Body of pancreas (tissue), 4 donors: ENCODE measurements around the gene SLC12A8. TPM values are rescaled to one million over a fixed set of nuclear protein-coding genes. Genes with fewer than 3 reads are reported as not detected.

Experiments
- ATAC-seq: fragments of 150-250 bp; one replicate; pipeline ENCODE4 v1.9.1; 2016
- DNase-seq, 4 donors: peaks; one replicate each; pipeline ENCODE4 v3.0.0-alpha.2; 2019
- H3K27ac ChIP-seq, 4 donors: fragments of 200-600 bp; sonication (generic); 1 replicate in 3 of 4; 2 replicates in 1 of 4; pipeline versions ENCODE4 v1.5.1 to v1.6.1; 2016 to 2019; ENCODE audit warnings: mild to moderate bottlenecking in 1 of 4, mixed read lengths in 1 of 4, moderate library complexity in 1 of 4
- H3K27me3 ChIP-seq, 2 donors: fragments of 200-600 bp; sonication (generic); one replicate each; pipeline ENCODE4 v1.6.0; 2016; ENCODE audit warnings: mild to moderate bottlenecking in 1 of 2
- H3K36me3 ChIP-seq, 2 donors: fragments of 200-600 bp; sonication (generic); replicated peaks in 1 of 2; 2 replicates each; pipeline ENCODE4 v1.5.1; 2016; ENCODE audit warnings: low read depth in 2 of 2; ENCODE audit not compliant: insufficient read depth in 1 of 2
- H3K4me1 ChIP-seq: fragments of 200-600 bp; sonication (generic); one replicate; pipeline ENCODE4 v1.6.0; 2016
- H3K4me3 ChIP-seq, 2 donors: fragments of 200-600 bp; sonication (generic); 1 replicate in 1 of 2; 2 replicates in 1 of 2; pipeline ENCODE4 v1.5.1; 2016 to 2019
- H3K9me3 ChIP-seq, 3 donors: fragments of 200-600 bp; sonication (generic); 1 replicate in 2 of 3; 2 replicates in 1 of 3; pipeline ENCODE4 v1.5.1; 2016
- POLR2A ChIP-seq, 3 donors: fragments of 450-650 bp; IDR thresholded peaks; one replicate each; pipeline ENCODE4 v1.6.1; 2016; ENCODE audit warnings: antibody characterized with exemption in 3 of 3, mild to moderate bottlenecking in 2 of 3
- WGBS, 2 donors: methylation state at CpG; one replicate each; pipeline ENCODE4 v1.1.5; 2017; 5-methylcytosine and 5-hydroxymethylcytosine counted together
- intact Hi-C: fragments of 100-400 bp; cut with DNase I; formaldehyde crosslinking; loops from one replicate; pipeline ENCODE4 v1.15.1; 2023
- total RNA-seq, 2 donors: library from RNA; depleted of rRNA; stranded (reverse); fragments of >200 nt; gene quantifications; one replicate each; pipeline ENCODE4 v1.1.0, GENCODE V29; 2016
- TF ChIP-seq, protein P1 (sequence below), 7 experiments: fragments of 450-650 bp in 4 of 7; fragments of 200-600 bp in 3 of 7; sonication (generic) in 3 of 7; IDR thresholded peaks; one replicate each; pipeline ENCODE4 v1.5.1; 2016 to 2019; ENCODE audit warnings: antibody characterized with exemption in 7 of 7

SLC12A8 gene
- total RNA-seq, 2 donors from 2014 or later, result 10.1 to 30.0 TPM

DNA sequence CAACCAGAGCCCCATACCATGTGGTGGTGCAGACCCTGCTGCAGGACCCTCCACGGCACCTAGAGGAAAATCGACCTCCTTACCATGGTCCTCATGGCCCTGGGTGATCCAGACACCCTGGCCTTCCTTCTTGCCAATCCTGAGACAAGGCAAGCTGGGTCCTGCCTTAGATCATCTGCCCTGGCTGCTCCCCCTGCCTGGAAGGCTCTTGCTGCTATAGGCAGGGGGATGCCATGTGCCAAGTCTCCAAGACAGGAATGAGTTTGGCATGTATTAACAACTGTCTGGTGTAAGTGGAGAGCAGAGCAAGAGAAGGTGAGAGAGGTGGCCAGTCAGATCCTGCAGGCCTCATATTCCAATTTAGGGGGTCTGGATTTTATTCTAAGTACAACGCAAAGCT, 164.3 kb downstream of the SLC12A8 start:
- Histone ChIP-seq H3K27me3 (no peaks in the 10 kb centered on the region), H3K27ac (no peak overlapping the region), H3K36me3 (no peaks in the 10 kb centered on the region), H3K4me3 (no peak overlapping the region), H3K4me1 (peaks cover 41% of the 10 kb centered on the region), H3K9me3 (no peaks in the 10 kb centered on the region)
- 65 to 80% methylated on average over 3 of the region's 3 CpGs for WGBS, 2 donors
- intact Hi-C loops, result no loop called here
- DNase-seq, result no peak
- no peak for ATAC-seq
- TF ChIP-seq POLR2A (IDR thresholded peaks at IDR 0.05), result no peak
- TF ChIP-seq, protein P1, sequence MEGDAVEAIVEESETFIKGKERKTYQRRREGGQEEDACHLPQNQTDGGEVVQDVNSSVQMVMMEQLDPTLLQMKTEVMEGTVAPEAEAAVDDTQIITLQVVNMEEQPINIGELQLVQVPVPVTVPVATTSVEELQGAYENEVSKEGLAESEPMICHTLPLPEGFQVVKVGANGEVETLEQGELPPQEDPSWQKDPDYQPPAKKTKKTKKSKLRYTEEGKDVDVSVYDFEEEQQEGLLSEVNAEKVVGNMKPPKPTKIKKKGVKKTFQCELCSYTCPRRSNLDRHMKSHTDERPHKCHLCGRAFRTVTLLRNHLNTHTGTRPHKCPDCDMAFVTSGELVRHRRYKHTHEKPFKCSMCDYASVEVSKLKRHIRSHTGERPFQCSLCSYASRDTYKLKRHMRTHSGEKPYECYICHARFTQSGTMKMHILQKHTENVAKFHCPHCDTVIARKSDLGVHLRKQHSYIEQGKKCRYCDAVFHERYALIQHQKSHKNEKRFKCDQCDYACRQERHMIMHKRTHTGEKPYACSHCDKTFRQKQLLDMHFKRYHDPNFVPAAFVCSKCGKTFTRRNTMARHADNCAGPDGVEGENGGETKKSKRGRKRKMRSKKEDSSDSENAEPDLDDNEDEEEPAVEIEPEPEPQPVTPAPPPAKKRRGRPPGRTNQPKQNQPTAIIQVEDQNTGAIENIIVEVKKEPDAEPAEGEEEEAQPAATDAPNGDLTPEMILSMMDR (IDR thresholded peaks at IDR 0.05), result no peak

DNA sequence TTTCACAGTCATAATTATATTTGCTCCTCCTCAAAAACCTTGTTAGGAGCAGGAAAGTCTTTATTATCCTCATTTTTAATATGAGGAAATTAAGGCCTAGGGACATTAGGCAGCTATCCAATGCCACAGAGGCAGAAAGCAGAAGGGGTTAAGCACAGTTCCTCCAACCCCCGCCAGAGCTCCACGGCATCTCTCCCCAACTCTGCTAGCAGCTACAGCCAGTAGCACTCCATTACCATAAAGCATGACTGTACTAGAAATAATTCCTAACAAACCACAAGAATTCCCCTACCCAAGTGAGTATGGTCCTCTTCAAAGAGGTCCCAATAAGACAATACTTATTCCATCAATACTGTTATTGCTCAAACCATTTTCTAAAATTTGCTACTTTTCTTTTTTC, 166.6 kb downstream of the SLC12A8 start:
- H3K4me3 ChIP-seq, result no peak overlapping the region
- 49 to 63% methylated on average over 2 of the region's 2 CpGs for WGBS, 2 donors
- H3K27ac ChIP-seq, result no peak overlapping the region
- no peaks in the 10 kb centered on the region for H3K36me3 ChIP-seq
- H3K27me3 ChIP-seq, result no peaks in the 10 kb centered on the region
- TF ChIP-seq, protein P1 (IDR thresholded peaks at IDR 0.05), result no peak
- no peak for TF ChIP-seq POLR2A (IDR thresholded peaks at IDR 0.05)
- H3K9me3 ChIP-seq, result no peaks in the 10 kb centered on the region
- no peak for ATAC-seq
- intact Hi-C loops, result no loop called here
- peaks cover 25% of the 10 kb centered on the region for H3K4me1 ChIP-seq
- DNase-seq, result no peak

DNA sequence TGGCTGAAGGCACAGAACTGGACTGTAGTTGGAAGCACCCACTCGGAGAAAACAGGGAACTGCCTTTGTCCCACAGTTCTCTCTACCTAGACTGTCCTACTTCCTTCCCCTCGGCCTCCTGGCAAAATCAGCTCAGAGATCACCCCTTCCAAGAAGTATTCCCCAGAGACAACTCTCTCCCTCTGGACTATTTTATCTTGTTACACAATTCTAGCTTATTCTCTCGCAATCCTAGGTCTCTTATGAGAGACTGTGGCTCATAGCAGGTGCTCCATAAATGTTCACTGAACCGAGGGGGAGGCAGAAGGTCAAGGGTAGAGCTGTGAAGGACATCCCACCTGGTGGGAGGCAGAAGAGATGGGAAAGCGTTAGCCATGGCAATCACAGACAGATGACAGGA, 167.4 kb downstream of the SLC12A8 start:
- Histone ChIP-seq H3K4me1 (peaks cover 25% of the 10 kb centered on the region), H3K27me3 (no peaks in the 10 kb centered on the region), H3K36me3 (no peaks in the 10 kb centered on the region), H3K4me3 (no peak overlapping the region), H3K27ac (peak overlapping the region in 3 of 4 donors; percentile 10 to 80 (median 64)), H3K9me3 (no peaks in the 10 kb centered on the region)
- WGBS, 2 donors, result 65 to 67% methylated on average over 5 of the region's 5 CpGs
- DNase-seq (no peak), ATAC-seq (no peak)
- TF ChIP-seq, protein P1 (IDR thresholded peaks at IDR 0.05), result no peak
- TF ChIP-seq POLR2A (IDR thresholded peaks at IDR 0.05), result no peak
- intact Hi-C loops, result no loop called here

DNA sequence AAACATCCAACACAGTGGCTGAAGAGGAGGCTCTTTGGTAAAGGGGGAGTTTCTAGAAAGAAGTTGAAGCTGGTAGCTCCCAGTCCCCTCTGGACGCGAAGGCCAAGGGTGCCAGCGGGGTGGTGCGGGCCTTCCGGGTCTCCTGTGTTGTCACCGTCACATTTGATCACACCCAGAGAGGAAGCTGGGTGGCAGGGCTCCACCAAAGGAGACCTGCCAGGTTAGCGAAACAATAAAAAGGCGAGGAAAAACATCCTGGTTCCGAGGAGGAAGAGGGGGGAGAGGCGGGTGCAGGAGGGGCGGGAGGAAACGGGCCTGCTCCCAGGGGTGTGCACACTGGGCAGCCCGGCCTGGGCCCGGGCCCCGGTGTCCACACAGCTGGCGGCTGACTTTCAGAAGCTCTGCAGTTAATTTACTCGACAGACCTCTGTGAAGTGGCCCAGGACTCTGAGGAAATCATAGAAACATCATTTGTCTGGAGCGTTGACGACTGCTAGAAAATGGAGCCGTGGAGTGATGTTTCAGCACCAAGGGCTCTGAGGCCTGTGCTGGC, 168.9 kb downstream of the SLC12A8 start:
- TF ChIP-seq, protein P1 (IDR thresholded peaks at IDR 0.05), result no peak
- TF ChIP-seq POLR2A (IDR thresholded peaks at IDR 0.05), result no peak
- DNase-seq, result peak in 3 of 4 donors; percentile 22 to 38 (median 31)
- Histone ChIP-seq H3K27me3 (no peaks in the 10 kb centered on the region), H3K4me3 (no peak overlapping the region), H3K27ac (peak overlapping the region in 3 of 4 donors; percentile 64 to 80 (median 68)), H3K4me1 (peaks cover 29% of the 10 kb centered on the region), H3K9me3 (no peaks in the 10 kb centered on the region), H3K36me3 (no peaks in the 10 kb centered on the region)
- WGBS, 2 donors, result 55 to 58% methylated on average over 20 of the region's 20 CpGs
- intact Hi-C loops, result no loop called here
- peak; percentile 59 for ATAC-seq
